K562 (cell line): ENCODE data around the gene NUP85. TPM values are rescaled to one million over a fixed set of nuclear protein-coding genes. Genes with fewer than 3 reads are reported as not detected.
A peak's percentile ranks its signal among the peaks of the same experiment; 100 is the strongest.

ENCODE experiments used
- ATAC-seq: fragments of 200-7000 bp; cut with Tn5 transposase; 3 replicates; pipeline ENCODE4 v1.9.1; 2020; ENCODE audit warnings: moderate library complexity
- BruUV-seq: library from RNA; stranded (reverse); fragments of 400-500 nt; replicated peaks from 2 replicates; lab custom pipeline; 2021; lab: Mats Ljungman, UMichigan
- CTCF ChIA-PET: fragments of 300-600 bp; formaldehyde crosslinking; extraction: SDS; loops from one replicate; lab custom pipeline; 2021; ENCODE audit warnings: low intra/inter-chr PET ratio; lab: Yijun Ruan, JAX
- POLR2A ChIA-PET: fragments of 300-600, 350-650 bp; sonication (Branson Sonifier 250); formaldehyde crosslinking; extraction: SDS; loops from one replicate; lab custom pipeline; 2021; ENCODE audit warnings: antibody characterized with exemption, inconsistent platforms; lab: Yijun Ruan, JAX
- DNase-seq, 4 experiments: peaks; one replicate each; pipeline versions ENCODE4 v3.0.0 to v3.0.0-alpha.2; 2011 to 2018; ENCODE audit warnings: low spot score in 3 of 4, mixed read lengths in 3 of 4; ENCODE audit errors: extremely low read depth in 1 of 4
- FAIRE-seq: peaks from 2 replicates; lab custom pipeline; 2011; peaks lifted over from hg19 to GRCh38; lab: Jason Lieb, UNC
- H2AFZ ChIP-seq: 2 replicates; pipeline ENCODE4 v1.6.0; 2011; ENCODE audit warnings: low read depth, low read length, control low read depth, inconsistent platforms
- H3K27ac ChIP-seq: fragments of 200-600 bp; 3 replicates; pipeline ENCODE4 v1.8.0; 2011; ENCODE audit warnings: low read depth, mild to moderate bottlenecking, control low read depth, inconsistent platforms, low read length, moderate library complexity, mixed read lengths; ENCODE audit errors: extremely low read depth
- H3K27me3 ChIP-seq, 2 experiments: fragments of 300-600 bp in 1 of 2; 2 replicates in 1 of 2; 3 replicates in 1 of 2; pipeline versions ENCODE4 v1.6.0 to v1.8.0; 2011; ENCODE audit warnings: inconsistent platforms in 2 of 2, low read length in 2 of 2, mild to moderate bottlenecking in 1 of 2, mixed read lengths in 1 of 2, moderate library complexity in 1 of 2; ENCODE audit not compliant: control insufficient read depth in 2 of 2, insufficient read depth in 2 of 2
- H3K36me3 ChIP-seq: fragments of 300-600 bp; 3 replicates; pipeline ENCODE4 v1.8.0; 2011; ENCODE audit warnings: mild to moderate bottlenecking, low read length, inconsistent platforms; ENCODE audit not compliant: control insufficient read depth, insufficient read depth
- H3K4me1 ChIP-seq, 2 experiments: fragments of 200-600 bp in 1 of 2; replicated peaks in 1 of 2; 2 replicates in 1 of 2; 3 replicates in 1 of 2; pipeline versions ENCODE4 v1.5.1 to v1.8.0; 2011; ENCODE audit warnings: inconsistent platforms in 2 of 2, low read length in 2 of 2, mild to moderate bottlenecking in 1 of 2, mixed read lengths in 1 of 2, moderate library complexity in 1 of 2; ENCODE audit not compliant: control insufficient read depth in 2 of 2, insufficient read depth in 2 of 2
- H3K4me2 ChIP-seq: 2 replicates; pipeline ENCODE4 v1.6.1; 2011; ENCODE audit warnings: low read length, control low read depth, inconsistent platforms, mixed read lengths; ENCODE audit not compliant: insufficient read depth
- H3K4me3 ChIP-seq: fragments of 200-600 bp; sonication (generic), shearing (Covaris generic); 2 replicates; pipeline ENCODE4 v1.5.1; 2016; ENCODE audit warnings: control low read depth, inconsistent platforms
- H3K79me2 ChIP-seq: fragments of 200-600 bp; 3 replicates; pipeline ENCODE4 v1.8.0; 2011; ENCODE audit warnings: low read length, inconsistent platforms; ENCODE audit not compliant: control insufficient read depth, insufficient read depth
- H3K9ac ChIP-seq, 2 experiments: 2 replicates each; pipeline versions ENCODE4 v1.6.0 to v1.6.1; 2011; ENCODE audit warnings: low read depth in 2 of 2, low read length in 2 of 2, control low read depth in 1 of 2, inconsistent platforms in 1 of 2, mild to moderate bottlenecking in 1 of 2, mixed read lengths in 1 of 2; ENCODE audit not compliant: insufficient read depth in 1 of 2
- H3K9me1 ChIP-seq: one replicate; pipeline ENCODE4 v1.6.0; 2011; ENCODE audit warnings: inconsistent platforms, mild to moderate bottlenecking, low read length, moderate library complexity; ENCODE audit not compliant: control insufficient read depth, insufficient read depth
- H3K9me3 ChIP-seq: replicated peaks from 2 replicates; pipeline ENCODE4 v1.5.1; 2011; ENCODE audit warnings: low read depth, low read length, inconsistent platforms; ENCODE audit not compliant: control insufficient read depth, insufficient read depth
- H4K20me1 ChIP-seq: replicated peaks from 2 replicates; pipeline ENCODE4 v1.6.1; 2011; ENCODE audit warnings: low read length, inconsistent platforms, mixed read lengths; ENCODE audit not compliant: control insufficient read depth, insufficient read depth
- HDAC6 ChIP-seq: IDR thresholded peaks from 2 replicates; pipeline ENCODE4 v1.6.1; 2012; ENCODE audit warnings: low read depth, mild to moderate bottlenecking, control low read depth, inconsistent platforms, low read length, moderate library complexity
- NONO ChIP-seq, 2 experiments: fragments of 200-400 bp in 1 of 2; fragments of 450-650 bp in 1 of 2; formaldehyde crosslinking in 1 of 2; IDR thresholded peaks; 2 replicates each; pipeline ENCODE4 v1.6.1; 2017; ENCODE audit warnings: low read depth in 2 of 2, mild to moderate bottlenecking in 2 of 2, moderate library complexity in 2 of 2, low read length in 1 of 2
- PRPF4 ChIP-seq: fragments of 200-400 bp; formaldehyde crosslinking; IDR thresholded peaks from one replicate; pipeline ENCODE4 v1.6.1; 2017; ENCODE audit warnings: low read length, low read depth, mild to moderate bottlenecking; ENCODE audit not compliant: insufficient read depth, poor library complexity, severe bottlenecking
- ZNF263 ChIP-seq: sonication (generic); formaldehyde crosslinking; IDR thresholded peaks from 2 replicates; pipeline ENCODE4 v1.8.0; 2022; ENCODE audit warnings: mild to moderate bottlenecking, missing genetic modification reagents, borderline replicate concordance
- WGBS: fragments of 100-300 bp; shearing (Covaris generic); methylation state at CpG from one replicate; pipeline ENCODE4 v1.1.6; 2016; ENCODE audit warnings: low coverage, mixed read lengths; ENCODE audit not compliant: insufficient coverage; ENCODE audit errors: missing lambda C conversion rate; 5-methylcytosine and 5-hydroxymethylcytosine counted together
- in situ Hi-C: fragments of 300-500 bp; cut with MboI; formaldehyde crosslinking; loops from 4 replicates; pipeline ENCODE4 v1.15.0; 2018; ENCODE audit warnings: inconsistent platforms, mixed read lengths
- intact Hi-C: fragments of 100-400 bp; cut with micrococcal nuclease; formaldehyde crosslinking; loops from 2 replicates; pipeline ENCODE4 v1.14.2; 2022
- polyA plus RNA-seq, 8 experiments: library from polyadenylated mRNA; depleted of rRNA in 4 of 8; stranded (reverse) in 5 of 8; unstranded in 3 of 8; fragments of >200 nt; fragmentation: Nextera tagmentation in 2 of 8; fragmentation: Illumina TruSeq in 1 of 8; extraction: Ambion mirVana in 2 of 8; extraction: Trizol in 1 of 8; gene quantifications; 2 replicates each; pipeline versions ENCODE4 v1.2.1 to v1.2.3, GENCODE V29; 2011 to 2014; ENCODE audit warnings: inconsistent platforms in 1 of 8, missing spikeins in 1 of 8
- total RNA-seq, 7 experiments: library from RNA; depleted of rRNA in 6 of 7; stranded (reverse); fragments of >200 nt in 6 of 7; fragmentation: Illumina TruSeq in 2 of 7; extraction: Trizol in 2 of 7; gene quantifications; 2 replicates each; pipeline versions ENCODE4 v1.2.1 to v1.2.3, GENCODE V29; 2011 to 2021; ENCODE audit warnings: low replicate concordance in 1 of 7

The NUP85 gene
- total and polyA plus RNA-seq, 9 of the 15 experiments (the other 6 are each of a cell fraction or from before 2014, with no cell fraction given), result 50.2 to 177 (median 110) TPM

DNA sequence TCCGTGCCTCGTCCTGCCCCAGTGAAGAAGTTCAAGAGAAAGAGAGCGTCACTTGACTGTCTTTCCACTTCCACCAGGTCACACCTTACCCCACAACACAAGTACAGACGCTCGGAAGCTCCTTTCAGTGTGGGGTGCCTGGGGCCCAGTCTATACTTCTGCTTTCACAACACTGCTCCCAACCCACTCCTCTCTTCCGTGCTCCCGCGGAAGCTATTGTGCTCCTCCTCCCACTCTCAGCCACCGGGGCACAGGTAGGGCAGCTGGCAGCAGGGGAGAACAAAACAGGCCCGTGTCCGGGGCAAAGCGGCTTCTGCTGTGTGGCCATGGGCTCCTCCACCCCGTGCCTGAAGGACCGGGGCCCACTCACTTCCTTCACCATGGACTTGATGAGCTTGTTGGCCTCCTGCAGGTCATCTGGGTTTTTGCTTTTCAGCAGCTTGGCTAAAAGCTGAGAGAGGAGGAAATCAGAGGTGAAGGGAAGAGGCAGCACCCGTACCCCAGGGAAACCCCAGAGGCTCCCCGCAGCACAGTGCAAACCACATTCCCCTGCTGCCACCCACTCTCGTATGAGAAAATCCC is 37.1 kb downstream of the NUP85 start:
- Histone ChIP-seq H3K9ac (no peak overlapping the region), H3K27ac (no peak overlapping the region), H3K9me1 (no peaks in the 10 kb centered on the region), H3K4me3 (no peak overlapping the region), H3K27me3 (no peaks in the 10 kb centered on the region), H3K4me2 (no peak overlapping the region), H3K4me1 (peaks cover 19 to 46% of the 10 kb centered on the region in 2 experiments), H3K36me3 (peaks cover 93% of the 10 kb centered on the region), H3K9me3 (no peaks in the 10 kb centered on the region), H4K20me1 (peaks cover 27% of the 10 kb centered on the region), H2AFZ (no peak overlapping the region), H3K79me2 (peaks cover 6% of the 10 kb centered on the region; the same call in 1 of the 3 replicates)
- peak; percentile 79 for TF ChIP-seq ZNF263 (CRISPR knock-in tag)
- no peak for TF ChIP-seq HDAC6
- TF ChIP-seq NONO (IDR thresholded peaks at IDR 0.05; ENCODE audit: low read depth in 2 of 2, low read length in 1 of 2), result no peak
- no peak for TF ChIP-seq PRPF4
- no peak for FAIRE-seq
- ChIA-PET CTCF (interaction anchor here (3.1 kb wide), 1 partner anchor 170 kb away, joined by 20 read pairs; no protein-coding TSS in a partner anchor), POLR2A (interaction anchor here (0.6 to 4.0 kb wide), 5 partner anchors 8 to 301 kb away, joined by 3 to 21 read pairs (median 3); partner anchors contain the start of genes GGA3 and MRPS7)
- no TSS peak for BruUV-seq
- 94% methylated on average over 17 of the region's 17 CpGs for WGBS
- intact Hi-C loops, result no loop called here
- ATAC-seq, result no peak
- no peak for DNase-seq
- in situ Hi-C loops, result no loop called here
